Esophagus muscularis mucosa (tissue), 4 donors: ENCODE results near the gene SULT1A1. TPM values are rescaled to one million over a fixed set of nuclear protein-coding genes. Genes with fewer than 3 reads are reported as not detected.
"Not testable (repeated sequence)": the region's sequence is repeated elsewhere in the genome, so short reads cannot be mapped to it uniquely, and the experiment has no call there.

ENCODE experiments used
- DNase-seq: peaks from one replicate; pipeline ENCODE4 v3.0.0-alpha.2; 2017; ENCODE audit errors: extremely low spot score
- H3K27ac ChIP-seq, 4 donors: fragments of 200-600 bp; sonication (generic); replicated peaks in 1 of 4; 1 replicate in 3 of 4; 2 replicates in 1 of 4; pipeline ENCODE4 v1.5.1; 2016 to 2019; ENCODE audit warnings: mild to moderate bottlenecking in 1 of 4
- H3K27me3 ChIP-seq, 4 donors: fragments of 200-600 bp; sonication (generic); one replicate each; pipeline versions ENCODE4 v1.5.1 to v1.6.0; 2016 to 2019
- H3K36me3 ChIP-seq, 4 donors: fragments of 200-600 bp; sonication (generic); one replicate each; pipeline ENCODE4 v1.5.1; 2016 to 2019
- H3K4me1 ChIP-seq, 4 donors: fragments of 200-600 bp; sonication (generic); one replicate each; pipeline ENCODE4 v1.5.1; 2016 to 2019
- H3K4me3 ChIP-seq, 4 donors: fragments of 200-600 bp; sonication (generic); 1 replicate in 2 of 4; 2 replicates in 2 of 4; pipeline ENCODE4 v1.5.1; 2016 to 2019; ENCODE audit warnings: mild to moderate bottlenecking in 4 of 4, moderate library complexity in 1 of 4
- H3K9me3 ChIP-seq, 4 donors: fragments of 200-600 bp; sonication (generic); 1 replicate in 3 of 4; 2 replicates in 1 of 4; pipeline ENCODE4 v1.5.1; 2016 to 2019
- EP300 ChIP-seq: sonication (generic); formaldehyde crosslinking; IDR thresholded peaks from one replicate; pipeline ENCODE4 v1.6.1; 2017; ENCODE audit warnings: antibody characterized with exemption
- POLR2A ChIP-seq: fragments of 450-650 bp; IDR thresholded peaks from one replicate; pipeline ENCODE4 v1.6.1; 2017; ENCODE audit warnings: antibody characterized with exemption, moderate library complexity, mild to moderate bottlenecking, low read depth
- POLR2AphosphoS5 ChIP-seq, 2 donors: sonication (generic); formaldehyde crosslinking; IDR thresholded peaks; one replicate each; pipeline ENCODE4 v1.6.1; 2017; ENCODE audit warnings: antibody characterized with exemption in 2 of 2
- WGBS: methylation state at CpG from one replicate; pipeline ENCODE4 v1.1.5; 2018; 5-methylcytosine and 5-hydroxymethylcytosine counted together
- intact Hi-C: fragments of 100-400 bp; cut with DNase I; formaldehyde crosslinking; loops from one replicate; pipeline ENCODE4 v1.15.1; 2023
- total RNA-seq, 4 donors: library from RNA; depleted of rRNA; stranded (reverse); fragments of >200 nt; gene quantifications; one replicate each; pipeline versions ENCODE4 v1.1.0 to v1.2.1, GENCODE V29; 2016
- TF ChIP-seq, protein P1 (sequence below), 3 experiments: fragments of 200-600 bp in 2 of 3; fragments of 450-650 bp in 1 of 3; sonication (generic) in 2 of 3; IDR thresholded peaks; one replicate each; pipeline ENCODE4 v1.5.1; 2017 to 2019; ENCODE audit warnings: antibody characterized with exemption in 3 of 3, mild to moderate bottlenecking in 2 of 3, moderate library complexity in 1 of 3

SULT1A1 gene
- total RNA-seq, 4 donors from 2014 or later, result 10.4 to 22.0 (median 16.7) TPM

- H3K9me3 ChIP-seq, result no peaks in the 10 kb centered on the region
- WGBS, result 34% methylated on average over 11 of the region's 11 CpGs
- intact Hi-C loops, result no loop called here
- DNase-seq, result no peak
- TF ChIP-seq POLR2A (no peak), EP300 (no peak), POLR2AphosphoS5 (IDR thresholded peaks at IDR 0.05) (no peak)
- TF ChIP-seq, protein P1, sequence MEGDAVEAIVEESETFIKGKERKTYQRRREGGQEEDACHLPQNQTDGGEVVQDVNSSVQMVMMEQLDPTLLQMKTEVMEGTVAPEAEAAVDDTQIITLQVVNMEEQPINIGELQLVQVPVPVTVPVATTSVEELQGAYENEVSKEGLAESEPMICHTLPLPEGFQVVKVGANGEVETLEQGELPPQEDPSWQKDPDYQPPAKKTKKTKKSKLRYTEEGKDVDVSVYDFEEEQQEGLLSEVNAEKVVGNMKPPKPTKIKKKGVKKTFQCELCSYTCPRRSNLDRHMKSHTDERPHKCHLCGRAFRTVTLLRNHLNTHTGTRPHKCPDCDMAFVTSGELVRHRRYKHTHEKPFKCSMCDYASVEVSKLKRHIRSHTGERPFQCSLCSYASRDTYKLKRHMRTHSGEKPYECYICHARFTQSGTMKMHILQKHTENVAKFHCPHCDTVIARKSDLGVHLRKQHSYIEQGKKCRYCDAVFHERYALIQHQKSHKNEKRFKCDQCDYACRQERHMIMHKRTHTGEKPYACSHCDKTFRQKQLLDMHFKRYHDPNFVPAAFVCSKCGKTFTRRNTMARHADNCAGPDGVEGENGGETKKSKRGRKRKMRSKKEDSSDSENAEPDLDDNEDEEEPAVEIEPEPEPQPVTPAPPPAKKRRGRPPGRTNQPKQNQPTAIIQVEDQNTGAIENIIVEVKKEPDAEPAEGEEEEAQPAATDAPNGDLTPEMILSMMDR (IDR thresholded peaks at IDR 0.05), result no peak
- peaks cover 0 to 9% (median 6%) of the 10 kb centered on the region in 4 donors for H3K36me3 ChIP-seq
- peak within 1 kb of the TSS in 1 of 4 donors; percentile 33 for H3K27ac ChIP-seq
- no peak within 1 kb of the TSS for H3K4me3 ChIP-seq
- H3K4me1 ChIP-seq, result peaks cover 5 to 16% (median 13%) of the 10 kb centered on the region in 4 donors
- peaks cover 0 to 16% (median 3%) of the 10 kb centered on the region in 4 donors for H3K27me3 ChIP-seq
These were observed 12.8 kb downstream of the SULT1A1 start, which contains the start of gene SULT1A2 for GRCh38 chr16:28596840-28597691. Gene SULT1A2, minus strand, starts transcription at chr16:28597050. Its CDS starts 1,120 bp downstream, at chr16:28595930.

DNA sequence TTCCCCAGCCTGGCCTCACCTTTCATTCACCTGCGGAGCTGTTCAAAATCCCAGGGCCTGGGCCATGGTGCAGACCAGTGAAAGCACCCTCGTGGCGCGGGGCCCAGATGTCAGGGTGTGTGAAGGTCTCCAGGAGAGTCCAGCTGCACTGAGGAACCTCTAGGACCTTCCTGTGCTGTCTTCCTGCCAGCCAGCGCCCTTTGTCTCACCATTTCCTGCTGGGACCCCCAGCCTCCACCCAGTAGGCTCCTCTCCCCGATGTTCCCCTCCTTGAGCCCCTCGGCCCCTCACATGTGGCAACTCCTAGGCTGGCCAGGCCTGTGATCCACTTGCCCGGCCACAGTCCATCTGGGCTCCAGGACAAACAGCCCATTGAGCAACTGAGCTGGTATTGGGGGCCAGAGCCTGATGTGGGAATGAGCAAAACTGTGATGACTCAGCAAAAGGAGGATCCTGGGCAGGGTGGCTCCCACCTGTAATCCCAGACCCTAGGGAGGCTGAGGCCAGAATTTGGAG is 13.7 kb downstream of the SULT1A1 start:
- 68% methylated on average over 4 of the region's 8 CpGs for WGBS
- Histone ChIP-seq H3K4me3 (no peak overlapping the region), H3K36me3 (peaks cover 7 to 18% (median 14%) of the 10 kb centered on the region in 4 donors), H3K27me3 (peaks cover 0 to 11% (median 3%) of the 10 kb centered on the region in 4 donors), H3K4me1 (peaks cover 5 to 16% (median 13%) of the 10 kb centered on the region in 4 donors), H3K27ac (peak overlapping the region in 1 of 4 donors; percentile 33), H3K9me3 (no peaks in the 10 kb centered on the region)
- TF ChIP-seq, protein P1 (IDR thresholded peaks at IDR 0.05), result no peak
- TF ChIP-seq EP300 (no peak), POLR2A (no peak), POLR2AphosphoS5 (IDR thresholded peaks at IDR 0.05) (no peak)
- intact Hi-C loops, result no loop called here
- no peak for DNase-seq

DNA sequence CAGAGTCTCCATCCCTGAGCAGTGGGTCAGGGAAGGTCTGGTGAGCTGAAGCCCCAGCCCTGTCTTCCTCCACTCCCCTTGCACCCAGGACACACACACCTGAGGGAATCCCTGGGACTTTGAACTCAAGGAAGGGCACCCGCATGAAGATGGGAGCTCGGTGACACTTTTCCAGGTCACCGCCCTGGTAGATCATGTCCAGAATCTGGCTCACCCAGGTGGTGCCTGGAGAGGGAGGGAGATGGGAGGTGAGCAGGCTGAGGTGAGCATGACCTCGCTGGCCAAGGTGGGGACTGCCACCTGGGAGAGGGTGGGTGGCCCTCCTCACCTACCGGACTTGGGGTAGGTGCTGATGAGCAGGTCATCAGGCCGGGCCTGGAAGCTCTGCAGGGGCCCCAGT is 14.4 kb downstream of the SULT1A1 start:
- H3K4me3 ChIP-seq, intact Hi-C loops, H3K27ac ChIP-seq, DNase-seq, H3K9me3 ChIP-seq: not testable (repeated sequence)
- peaks cover 5 to 16% (median 13%) of the 10 kb centered on the region in 4 donors for H3K4me1 ChIP-seq
- peaks cover 14 to 25% (median 21%) of the 10 kb centered on the region in 4 donors for H3K36me3 ChIP-seq
- H3K27me3 ChIP-seq, result peaks cover 0 to 11% (median 3%) of the 10 kb centered on the region in 4 donors
- WGBS, result 95% methylated on average over 4 of the region's 6 CpGs

DNA sequence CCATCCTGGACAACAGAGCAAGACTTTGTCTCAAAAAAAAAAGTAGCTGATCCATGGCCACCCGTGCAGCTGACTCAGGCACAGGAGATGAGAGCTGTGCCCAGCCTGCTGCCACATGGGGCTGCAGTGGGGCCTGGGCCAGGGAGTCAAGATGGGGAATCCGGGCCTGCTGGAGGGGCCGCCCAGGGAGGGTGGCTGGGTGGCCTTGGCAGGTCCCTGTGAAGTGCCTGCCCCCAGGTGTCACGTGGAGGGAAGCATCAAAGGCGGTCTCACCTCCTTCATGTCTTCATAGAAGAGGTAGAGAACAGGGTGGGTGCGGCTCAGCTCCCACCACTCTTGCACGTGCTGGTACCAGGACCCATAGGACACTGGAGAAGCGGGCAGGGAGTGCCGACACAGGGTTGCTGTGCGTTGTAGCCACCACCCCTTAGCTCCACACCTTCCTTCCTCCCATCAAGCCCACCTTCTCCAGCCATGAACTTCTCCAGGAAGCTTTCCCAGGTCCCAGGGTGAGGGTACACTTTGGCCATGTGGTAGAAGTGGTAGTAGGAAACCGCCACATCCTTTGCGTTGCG is 16.8 kb downstream of the SULT1A1 start:
- H3K27me3 ChIP-seq, result peaks cover 0 to 10% (median 3%) of the 10 kb centered on the region in 4 donors
- no peak for DNase-seq
- peaks cover 34 to 49% (median 45%) of the 10 kb centered on the region in 4 donors for H3K36me3 ChIP-seq
- TF ChIP-seq, protein P1 (IDR thresholded peaks at IDR 0.05), result no peak
- TF ChIP-seq POLR2AphosphoS5 (IDR thresholded peaks at IDR 0.05), result no peak
- H3K9me3 ChIP-seq, result no peaks in the 10 kb centered on the region
- intact Hi-C loops, result no loop called here
- H3K27ac ChIP-seq, result no peak overlapping the region
- peaks cover 5 to 16% (median 13%) of the 10 kb centered on the region in 4 donors for H3K4me1 ChIP-seq
- H3K4me3 ChIP-seq, result no peak overlapping the region
- 82% methylated on average over 11 of the region's 13 CpGs for WGBS

DNA sequence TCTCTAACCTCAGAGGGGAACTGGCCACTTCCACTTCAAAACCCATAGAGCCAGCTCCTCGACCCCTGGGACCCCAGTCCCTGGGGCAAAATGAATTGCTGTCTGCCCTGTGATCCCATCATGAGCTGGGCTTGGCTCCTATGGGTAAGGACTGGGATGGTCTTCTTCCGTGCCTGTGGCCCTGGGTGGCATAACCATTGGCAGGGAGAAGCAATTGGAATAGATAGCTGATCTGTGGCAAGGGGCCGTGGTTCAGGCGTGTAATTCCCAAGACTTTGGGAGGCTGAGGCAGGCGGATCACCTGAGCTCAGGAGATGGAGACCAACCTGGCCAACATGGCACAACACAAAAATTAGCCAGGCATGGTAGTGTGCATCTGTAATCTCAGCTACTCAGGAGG is 17.3 kb downstream of the SULT1A1 start:
- no peak for DNase-seq
- Histone ChIP-seq H3K9me3 (no peaks in the 10 kb centered on the region), H3K27ac (no peak overlapping the region), H3K4me1 (peaks cover 5 to 13% (median 11%) of the 10 kb centered on the region in 4 donors), H3K36me3 (peaks cover 40 to 54% (median 50%) of the 10 kb centered on the region in 4 donors), H3K27me3 (peaks cover 0 to 4% (median 1%) of the 10 kb centered on the region in 4 donors), H3K4me3 (no peak overlapping the region)
- intact Hi-C loops, result no loop called here
- 100% methylated on average over 4 of the region's 5 CpGs for WGBS
- TF ChIP-seq POLR2AphosphoS5 (IDR thresholded peaks at IDR 0.05), result no peak
